RWPE2 (cell line): ENCODE results near the gene CXorf38.

ENCODE experiments used
- ATAC-seq: fragments of 200-7000 bp; cut with Tn5 transposase; 3 replicates; pipeline ENCODE4 v1.9.1; 2021; ENCODE audit warnings: low read depth
- DNase-seq: peaks from one replicate; pipeline ENCODE4 v3.0.0-alpha.2; 2020; ENCODE audit warnings: low spot score
- H3K27ac ChIP-seq: fragments of 450-650 bp; 2 replicates; pipeline ENCODE4 v1.5.1; 2017; ENCODE audit warnings: mild to moderate bottlenecking; ENCODE audit not compliant: poor library complexity, severe bottlenecking
- H3K27me3 ChIP-seq: fragments of 250-450 bp; sonication (Bioruptor Pico); 2 replicates; pipeline ENCODE4 v1.5.1; 2021; ENCODE audit warnings: mild to moderate bottlenecking, moderate library complexity; ENCODE audit not compliant: insufficient read depth, poor library complexity, severe bottlenecking
- H3K36me3 ChIP-seq: fragments of 250-450 bp; sonication (Bioruptor Pico); 2 replicates; pipeline ENCODE4 v1.5.1; 2020; ENCODE audit warnings: low read depth, mild to moderate bottlenecking, moderate library complexity
- H3K4me1 ChIP-seq: fragments of 250-450 bp; sonication (Bioruptor Pico); 2 replicates; pipeline ENCODE4 v1.5.1; 2021; ENCODE audit warnings: mild to moderate bottlenecking, moderate library complexity; ENCODE audit not compliant: insufficient read depth, poor library complexity, severe bottlenecking
- H3K4me3 ChIP-seq: fragments of 250-450 bp; sonication (Bioruptor Pico); 2 replicates; pipeline ENCODE4 v1.5.1; 2021; ENCODE audit warnings: mild to moderate bottlenecking, moderate library complexity; ENCODE audit not compliant: severe bottlenecking
- H3K9me3 ChIP-seq: fragments of 250-450 bp; sonication (Bioruptor Pico); 2 replicates; pipeline ENCODE4 v1.5.1; 2021; ENCODE audit warnings: mild to moderate bottlenecking, moderate library complexity; ENCODE audit not compliant: severe bottlenecking
- TF ChIP-seq, protein P1 (sequence below): fragments of 450-650 bp; IDR thresholded peaks from one replicate; pipeline ENCODE4 v1.5.1; 2017; ENCODE audit warnings: mild to moderate bottlenecking, moderate library complexity; ENCODE audit not compliant: poor library complexity, severe bottlenecking

Gene CXorf38

DNA sequence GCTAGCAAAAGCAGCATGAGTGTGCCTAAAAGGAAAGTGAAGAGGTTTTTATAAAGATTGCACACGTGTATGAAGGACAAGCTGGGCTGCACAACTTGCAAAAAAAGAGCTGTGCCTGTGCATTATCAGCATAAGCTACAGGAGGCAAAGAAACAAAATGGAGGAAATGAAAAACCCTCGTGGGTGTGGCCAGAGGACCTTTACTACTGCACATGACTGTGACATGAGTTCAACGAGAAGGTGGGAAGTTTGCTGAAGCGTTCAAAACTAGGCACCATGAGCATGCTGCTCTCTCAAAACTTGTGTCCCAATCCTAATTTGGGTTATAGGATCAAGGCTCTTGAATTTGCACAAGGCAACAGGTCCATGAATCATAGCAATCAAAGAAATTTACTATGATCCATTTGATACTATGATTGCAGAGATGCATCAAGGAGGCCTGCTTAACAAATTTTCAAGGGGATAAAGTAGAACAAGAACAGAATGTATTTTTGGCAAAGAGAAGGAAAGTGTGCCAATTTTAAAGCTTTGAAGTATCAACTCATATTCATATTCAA, 38.1 kb upstream of the CXorf38 start:
- Histone ChIP-seq H3K27ac (no peak overlapping the region), H3K4me1 (no peaks in the 10 kb centered on the region), H3K9me3 (no peaks in the 10 kb centered on the region), H3K27me3 (no peaks in the 10 kb centered on the region), H3K4me3 (no peak overlapping the region), H3K36me3 (peaks cover 10% of the 10 kb centered on the region)
- TF ChIP-seq, protein P1, sequence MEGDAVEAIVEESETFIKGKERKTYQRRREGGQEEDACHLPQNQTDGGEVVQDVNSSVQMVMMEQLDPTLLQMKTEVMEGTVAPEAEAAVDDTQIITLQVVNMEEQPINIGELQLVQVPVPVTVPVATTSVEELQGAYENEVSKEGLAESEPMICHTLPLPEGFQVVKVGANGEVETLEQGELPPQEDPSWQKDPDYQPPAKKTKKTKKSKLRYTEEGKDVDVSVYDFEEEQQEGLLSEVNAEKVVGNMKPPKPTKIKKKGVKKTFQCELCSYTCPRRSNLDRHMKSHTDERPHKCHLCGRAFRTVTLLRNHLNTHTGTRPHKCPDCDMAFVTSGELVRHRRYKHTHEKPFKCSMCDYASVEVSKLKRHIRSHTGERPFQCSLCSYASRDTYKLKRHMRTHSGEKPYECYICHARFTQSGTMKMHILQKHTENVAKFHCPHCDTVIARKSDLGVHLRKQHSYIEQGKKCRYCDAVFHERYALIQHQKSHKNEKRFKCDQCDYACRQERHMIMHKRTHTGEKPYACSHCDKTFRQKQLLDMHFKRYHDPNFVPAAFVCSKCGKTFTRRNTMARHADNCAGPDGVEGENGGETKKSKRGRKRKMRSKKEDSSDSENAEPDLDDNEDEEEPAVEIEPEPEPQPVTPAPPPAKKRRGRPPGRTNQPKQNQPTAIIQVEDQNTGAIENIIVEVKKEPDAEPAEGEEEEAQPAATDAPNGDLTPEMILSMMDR, result no peak
- ATAC-seq (no peak), DNase-seq (no peak)

DNA sequence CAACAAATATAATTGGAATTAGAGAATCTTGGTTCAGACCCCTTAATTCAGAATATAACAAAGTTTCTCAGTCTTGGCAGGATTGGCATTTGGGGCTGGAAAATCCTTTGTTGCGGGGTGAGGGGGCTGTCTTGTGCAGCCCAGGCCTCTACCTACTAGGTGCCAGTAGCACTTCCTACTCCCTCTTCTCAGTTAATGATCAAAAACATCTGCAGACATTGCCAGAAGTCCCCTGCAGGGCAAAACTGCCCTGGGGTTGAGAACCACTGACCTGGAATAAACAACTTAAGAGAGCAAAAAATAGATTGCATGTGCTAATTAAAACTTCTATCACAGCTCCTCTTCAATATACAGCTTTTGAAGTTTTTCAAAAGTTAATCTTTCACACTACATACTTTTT, 36.7 kb upstream of the CXorf38 start:
- ATAC-seq (no peak), DNase-seq (no peak)
- TF ChIP-seq, protein P1, result no peak
- Histone ChIP-seq H3K4me1 (no peaks in the 10 kb centered on the region), H3K27ac (no peak overlapping the region), H3K36me3 (peaks cover 10% of the 10 kb centered on the region), H3K27me3 (no peaks in the 10 kb centered on the region), H3K9me3 (no peaks in the 10 kb centered on the region), H3K4me3 (no peak overlapping the region)

DNA sequence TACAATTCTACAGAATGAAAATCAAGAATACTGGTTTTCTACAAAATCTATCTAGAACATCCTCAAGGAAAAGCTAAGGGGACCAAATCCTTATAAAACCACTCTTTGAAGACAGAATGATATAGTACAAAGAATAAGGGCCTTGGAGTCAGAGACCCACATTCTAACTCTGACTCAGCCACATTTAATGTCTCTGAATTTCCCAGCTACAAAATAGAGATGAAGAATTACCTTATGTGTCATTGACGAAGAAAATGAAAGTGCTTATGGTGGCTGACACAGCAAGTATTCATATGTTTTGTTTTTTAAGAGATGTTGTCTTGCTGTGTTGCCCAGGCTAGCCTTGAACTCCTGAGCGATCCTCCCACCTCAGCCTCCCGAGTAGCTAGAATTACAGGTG, 35.9 kb upstream of the CXorf38 start:
- TF ChIP-seq, protein P1, result no peak
- H3K4me3 ChIP-seq, result no peak overlapping the region
- no peaks in the 10 kb centered on the region for H3K9me3 ChIP-seq
- no peaks in the 10 kb centered on the region for H3K4me1 ChIP-seq
- DNase-seq (no peak), ATAC-seq (no peak)
- peaks cover 7% of the 10 kb centered on the region for H3K36me3 ChIP-seq
- H3K27ac ChIP-seq, result no peak overlapping the region
- no peaks in the 10 kb centered on the region for H3K27me3 ChIP-seq

DNA sequence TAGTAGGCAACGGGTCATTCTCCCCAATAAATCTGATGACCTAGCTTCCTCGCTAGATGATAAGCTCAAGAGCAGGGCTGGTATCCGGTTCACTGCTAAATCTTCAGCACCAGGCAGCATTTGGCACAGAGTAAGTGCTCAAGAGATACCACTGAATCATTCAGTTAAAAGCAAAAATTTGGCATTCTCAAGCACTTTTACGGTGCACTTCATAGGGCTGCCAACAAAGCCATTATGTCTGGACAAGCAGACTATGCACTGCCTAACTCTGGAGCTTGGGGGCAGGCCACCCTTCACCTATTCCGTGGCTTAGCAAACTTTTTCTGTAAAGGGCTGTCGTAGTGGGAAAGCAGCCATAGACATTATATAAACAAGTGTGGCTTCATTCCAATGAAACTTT, 23.8 kb upstream of the CXorf38 start:
- DNase-seq (no peak), ATAC-seq (no peak)
- no peak overlapping the region for H3K27ac ChIP-seq
- peaks cover 36% of the 10 kb centered on the region for H3K36me3 ChIP-seq
- no peaks in the 10 kb centered on the region for H3K4me1 ChIP-seq
- TF ChIP-seq, protein P1, result no peak
- no peaks in the 10 kb centered on the region for H3K9me3 ChIP-seq
- no peaks in the 10 kb centered on the region for H3K27me3 ChIP-seq
- no peak overlapping the region for H3K4me3 ChIP-seq

DNA sequence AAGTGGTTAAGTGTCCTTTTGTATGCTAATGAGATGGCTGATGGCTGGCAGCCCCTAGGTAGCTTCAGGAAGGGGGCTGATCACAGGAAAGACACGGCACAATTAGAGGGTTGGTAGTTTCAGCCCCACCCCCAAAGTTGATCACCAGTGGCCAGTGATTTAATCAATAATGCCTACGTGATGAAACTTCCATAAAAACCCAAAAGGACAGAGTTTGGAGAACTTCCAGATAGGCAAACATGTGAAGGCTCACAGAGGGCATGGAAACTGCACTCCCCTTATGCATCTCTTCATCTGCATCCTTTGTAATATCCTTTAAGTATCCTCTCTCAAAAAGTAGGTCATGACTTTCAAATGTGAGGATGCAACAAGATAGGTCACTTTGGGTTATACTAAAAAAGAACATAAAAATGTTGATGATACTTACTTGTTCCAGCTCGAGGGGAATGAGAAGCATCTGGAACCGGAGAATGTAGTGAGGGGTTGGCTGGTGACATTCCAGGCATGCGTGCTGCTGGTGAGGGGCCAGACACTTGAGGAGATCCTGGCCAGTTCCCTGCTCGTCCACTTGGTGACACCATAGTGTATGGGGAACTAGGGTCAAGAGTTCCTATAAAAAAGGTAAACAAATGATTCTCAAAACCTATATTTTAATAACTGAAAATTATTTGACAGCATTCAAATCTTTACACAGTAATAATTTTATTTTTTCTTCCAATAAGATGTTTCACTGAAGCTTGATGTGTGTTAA, 16.7 kb upstream of the CXorf38 start:
- DNase-seq (no peak), ATAC-seq (no peak)
- Histone ChIP-seq H3K4me1 (no peaks in the 10 kb centered on the region), H3K4me3 (no peak overlapping the region), H3K27ac (no peak overlapping the region), H3K9me3 (no peaks in the 10 kb centered on the region), H3K36me3 (peaks cover 24% of the 10 kb centered on the region), H3K27me3 (no peaks in the 10 kb centered on the region)
- TF ChIP-seq, protein P1, result no peak
